Prostate gland (tissue), 2 donors: ENCODE data around the gene SYNPO2. TPM values are rescaled to one million over a fixed set of nuclear protein-coding genes. Genes with fewer than 3 reads are reported as not detected.

Source experiments
- DNase-seq: peaks from one replicate; pipeline ENCODE4 v3.0.0-alpha.2; 2019; ENCODE audit warnings: low spot score
- H3K27ac ChIP-seq, 2 donors: fragments of 200-600 bp; sonication (generic); 2 replicates each; pipeline ENCODE4 v1.5.1; 2017 to 2019
- H3K27me3 ChIP-seq: fragments of 200-600 bp; sonication (generic); replicated peaks from 2 replicates; pipeline ENCODE4 v1.5.1; 2019; ENCODE audit not compliant: insufficient read depth
- H3K36me3 ChIP-seq, 2 donors: fragments of 200-600 bp; sonication (generic); 1 replicate in 1 of 2; 2 replicates in 1 of 2; pipeline versions ENCODE4 v1.5.1 to v1.8.1; 2017 to 2019
- H3K4me1 ChIP-seq: fragments of 200-600 bp; sonication (generic); replicated peaks from 2 replicates; pipeline ENCODE4 v1.5.1; 2019
- H3K4me3 ChIP-seq, 2 donors: fragments of 200-600 bp; sonication (generic); 2 replicates each; pipeline ENCODE4 v1.5.1; 2017 to 2019
- H3K9me3 ChIP-seq: fragments of 200-600 bp; sonication (generic); 2 replicates; pipeline ENCODE4 v1.5.1; 2017
- CTCF ChIP-seq, 4 experiments: fragments of 200-600 bp in 2 of 4; fragments of 450-650 bp in 2 of 4; sonication (generic) in 2 of 4; IDR thresholded peaks; 1 replicate in 3 of 4; 2 replicates in 1 of 4; pipeline ENCODE4 v1.5.1; 2016 to 2019; ENCODE audit warnings: antibody characterized with exemption in 4 of 4, mild to moderate bottlenecking in 2 of 4, moderate library complexity in 2 of 4
- POLR2A ChIP-seq: fragments of 450-650 bp; IDR thresholded peaks from one replicate; pipeline ENCODE4 v1.6.1; 2016; ENCODE audit warnings: antibody characterized with exemption, mild to moderate bottlenecking
- POLR2AphosphoS5 ChIP-seq: sonication (generic); formaldehyde crosslinking; IDR thresholded peaks from one replicate; pipeline ENCODE4 v1.6.1; 2017; ENCODE audit warnings: antibody characterized with exemption
- WGBS: methylation state at CpG from one replicate; pipeline ENCODE4 v1.1.5; 2018; 5-methylcytosine and 5-hydroxymethylcytosine counted together
- intact Hi-C: fragments of 100-400 bp; cut with DNase I; formaldehyde crosslinking; loops from one replicate; pipeline ENCODE4 v1.14.2; 2022
- total RNA-seq, 2 donors: library from RNA; depleted of rRNA; stranded (reverse); fragments of >200 nt; gene quantifications; one replicate each; pipeline ENCODE4 v1.1.0, GENCODE V29; 2016

Gene SYNPO2
- total RNA-seq, 2 donors from 2014 or later = 131 to 181 TPM

DNA sequence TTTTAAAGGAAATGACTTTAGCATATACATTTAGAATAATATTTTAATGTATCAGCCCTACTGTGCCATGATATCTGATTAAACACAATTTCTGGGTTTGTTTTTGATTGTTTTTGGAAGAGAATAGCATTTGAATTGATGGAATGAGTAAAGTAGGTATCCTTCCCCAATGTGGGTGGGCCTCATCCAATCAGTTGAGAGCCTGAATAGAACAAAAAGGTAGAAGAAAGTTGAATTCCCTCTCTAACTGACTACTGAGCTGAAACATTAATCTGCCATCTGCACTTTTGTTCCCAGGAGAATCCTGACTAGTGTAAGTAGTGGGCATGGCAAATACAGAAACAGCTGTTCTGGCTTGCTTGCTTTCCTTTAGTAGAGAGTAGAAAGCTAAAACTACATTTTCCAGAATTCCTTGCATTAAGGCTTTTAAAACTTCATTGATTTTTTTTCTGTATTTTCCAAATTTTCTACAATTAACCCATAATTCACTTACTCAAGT is 43.1 kb upstream of the SYNPO2 start:
- intact Hi-C loops = no loop called here
- H3K4me3 ChIP-seq = no peak overlapping the region

GRCh38 chr4:118846979-118847378 is 41.7 kb upstream of the SYNPO2 start:
- WGBS = 58% methylated on average over 1 of the region's 1 CpG
- intact Hi-C loops = no loop called here
- no peaks in the 10 kb centered on the region for H3K36me3 ChIP-seq
- no peaks in the 10 kb centered on the region for H3K27me3 ChIP-seq
- no peaks in the 10 kb centered on the region for H3K9me3 ChIP-seq
- H3K4me3 ChIP-seq = no peak overlapping the region
- H3K4me1 ChIP-seq = no peaks in the 10 kb centered on the region
- no peak overlapping the region for H3K27ac ChIP-seq
- DNase-seq = no peak
- TF ChIP-seq CTCF (IDR thresholded peaks at IDR 0.05) (no peak), POLR2A (no peak), POLR2AphosphoS5 (no peak)

More for the DNA sequence above, 43.1 kb upstream of the SYNPO2 start:
- Histone ChIP-seq H3K27me3 (no peaks in the 10 kb centered on the region), H3K36me3 (no peaks in the 10 kb centered on the region), H3K9me3 (no peaks in the 10 kb centered on the region), H3K27ac (no peak overlapping the region), H3K4me1 (no peaks in the 10 kb centered on the region)
- DNase-seq = no peak
- TF ChIP-seq POLR2AphosphoS5 (no peak), POLR2A (no peak), CTCF (IDR thresholded peaks at IDR 0.05) (no peak)

DNA sequence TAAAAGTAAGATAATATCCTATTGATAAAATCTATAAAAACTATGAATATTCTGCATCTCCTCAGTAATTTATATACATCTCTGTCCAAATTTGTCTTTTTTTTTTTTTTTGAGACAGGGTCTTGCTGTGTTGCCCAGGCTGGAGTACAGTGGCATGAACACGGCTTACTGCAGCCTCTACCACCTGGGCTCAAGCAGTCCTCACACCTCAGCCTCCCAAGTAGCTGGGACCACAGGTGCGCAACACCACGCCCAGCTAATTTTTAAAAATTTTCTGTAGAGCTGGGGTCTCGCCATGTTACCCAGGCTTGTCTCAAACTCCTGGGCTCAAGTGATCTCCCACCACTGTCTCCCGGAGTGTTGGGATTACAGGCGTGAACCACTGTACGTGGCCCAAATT is 40.4 kb upstream of the SYNPO2 start:
- DNase-seq = no peak
- Histone ChIP-seq H3K4me3 (no peak overlapping the region), H3K27me3 (no peaks in the 10 kb centered on the region), H3K36me3 (no peaks in the 10 kb centered on the region), H3K9me3 (no peaks in the 10 kb centered on the region), H3K4me1 (no peaks in the 10 kb centered on the region), H3K27ac (no peak overlapping the region)
- TF ChIP-seq CTCF (IDR thresholded peaks at IDR 0.05) (no peak), POLR2A (no peak), POLR2AphosphoS5 (no peak)
- WGBS = 97% methylated on average over 7 of the region's 7 CpGs
- intact Hi-C loops = no loop called here

DNA sequence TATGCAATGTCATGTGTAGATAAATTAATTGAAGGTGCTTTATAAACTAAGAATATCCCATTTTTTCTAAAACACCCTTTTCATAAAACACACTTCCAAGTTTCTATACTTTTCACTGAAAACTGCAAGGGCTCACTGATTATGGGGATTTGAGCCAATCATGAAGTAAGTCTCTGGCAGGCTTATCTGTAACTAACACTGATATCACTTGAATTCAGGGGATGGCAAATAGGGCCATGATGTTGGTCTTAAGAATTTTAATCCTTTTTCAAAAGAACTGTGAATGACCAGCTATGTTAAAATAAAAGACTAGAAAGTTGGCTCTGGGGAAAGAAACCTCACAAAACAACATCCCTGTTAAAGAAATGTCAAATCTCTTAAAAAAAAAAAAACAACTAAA is 39.8 kb upstream of the SYNPO2 start:
- intact Hi-C loops = no loop called here

More for the DNA sequence above, 39.8 kb upstream of the SYNPO2 start:
- no peaks in the 10 kb centered on the region for H3K4me1 ChIP-seq
- H3K27ac ChIP-seq = no peak overlapping the region
- no peaks in the 10 kb centered on the region for H3K9me3 ChIP-seq
- H3K36me3 ChIP-seq = no peaks in the 10 kb centered on the region
- DNase-seq = no peak
- no peak overlapping the region for H3K4me3 ChIP-seq
- TF ChIP-seq POLR2AphosphoS5 (no peak), CTCF (IDR thresholded peaks at IDR 0.05) (no peak), POLR2A (no peak)
- H3K27me3 ChIP-seq = no peaks in the 10 kb centered on the region
